Measurements from ENCODE around the gene ABCA9. TPM values are rescaled to one million over a fixed set of nuclear protein-coding genes. Genes with fewer than 3 reads are reported as not detected.

ABCA9 gene
- total and polyA plus RNA-seq, 8 donors, result 0.76 to 4.5 (median 2.4) TPM

DNA sequence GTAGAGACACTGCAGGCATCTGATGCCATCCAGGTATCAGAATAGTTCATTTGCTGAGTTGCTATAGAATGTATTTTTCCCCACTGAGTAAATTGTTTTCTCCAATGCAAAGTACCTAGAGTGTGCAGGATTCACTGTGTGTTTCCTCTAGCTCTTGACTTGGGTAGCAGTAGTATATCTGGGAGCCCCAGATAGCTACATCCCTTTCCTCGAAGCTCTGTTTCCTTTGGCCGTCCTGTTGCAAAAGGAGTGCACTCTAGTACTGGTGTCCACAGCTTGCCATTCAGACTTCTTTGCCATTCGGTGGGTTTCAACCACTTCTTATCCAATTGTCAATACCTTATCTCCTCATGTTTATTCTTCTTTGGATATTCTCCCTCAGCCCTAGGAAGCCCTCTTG lies 118.3 kb downstream of the ABCA9 start:
- Histone ChIP-seq H3K27ac (no peak overlapping the region), H3K36me3 (no peaks in the 10 kb centered on the region), H3K27me3 (no peaks in the 10 kb centered on the region), H3K4me3 (no peak overlapping the region), H3K4me1 (no peaks in the 10 kb centered on the region), H3K9me3 (no peaks in the 10 kb centered on the region)
- ATAC-seq (no peak), DNase-seq (no peak), FAIRE-seq (no peak)
- 51 to 55% methylated on average over 3 of the region's 3 CpGs for WGBS, 2 donors
- intact Hi-C loops (cut with DNase I), result no loop called here
- TF ChIP-seq, protein P1, sequence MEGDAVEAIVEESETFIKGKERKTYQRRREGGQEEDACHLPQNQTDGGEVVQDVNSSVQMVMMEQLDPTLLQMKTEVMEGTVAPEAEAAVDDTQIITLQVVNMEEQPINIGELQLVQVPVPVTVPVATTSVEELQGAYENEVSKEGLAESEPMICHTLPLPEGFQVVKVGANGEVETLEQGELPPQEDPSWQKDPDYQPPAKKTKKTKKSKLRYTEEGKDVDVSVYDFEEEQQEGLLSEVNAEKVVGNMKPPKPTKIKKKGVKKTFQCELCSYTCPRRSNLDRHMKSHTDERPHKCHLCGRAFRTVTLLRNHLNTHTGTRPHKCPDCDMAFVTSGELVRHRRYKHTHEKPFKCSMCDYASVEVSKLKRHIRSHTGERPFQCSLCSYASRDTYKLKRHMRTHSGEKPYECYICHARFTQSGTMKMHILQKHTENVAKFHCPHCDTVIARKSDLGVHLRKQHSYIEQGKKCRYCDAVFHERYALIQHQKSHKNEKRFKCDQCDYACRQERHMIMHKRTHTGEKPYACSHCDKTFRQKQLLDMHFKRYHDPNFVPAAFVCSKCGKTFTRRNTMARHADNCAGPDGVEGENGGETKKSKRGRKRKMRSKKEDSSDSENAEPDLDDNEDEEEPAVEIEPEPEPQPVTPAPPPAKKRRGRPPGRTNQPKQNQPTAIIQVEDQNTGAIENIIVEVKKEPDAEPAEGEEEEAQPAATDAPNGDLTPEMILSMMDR (IDR thresholded peaks at IDR 0.05), result no peak

DNA sequence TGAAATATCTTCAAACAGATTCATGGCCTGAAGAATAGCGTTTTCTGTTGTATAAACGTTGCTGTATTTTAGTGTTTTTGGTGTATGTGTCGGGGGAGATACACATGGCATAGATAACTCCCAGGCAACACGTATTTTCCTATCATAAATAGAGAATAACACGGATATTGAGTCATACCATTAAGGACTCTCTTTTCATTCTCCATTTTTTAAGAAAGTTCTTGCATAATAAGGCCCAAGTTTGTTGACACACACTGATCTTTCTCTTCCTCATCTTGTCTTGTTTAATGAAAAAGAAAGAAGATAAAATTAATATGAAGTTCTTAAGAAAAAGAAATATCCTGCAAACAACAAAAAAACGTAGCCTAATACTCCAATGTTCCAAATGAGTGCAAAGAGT lies 119.0 kb downstream of the ABCA9 start:
- no peak for FAIRE-seq
- Histone ChIP-seq H3K4me3 (no peak overlapping the region), H3K27me3 (no peaks in the 10 kb centered on the region), H3K36me3 (no peaks in the 10 kb centered on the region), H3K4me1 (no peaks in the 10 kb centered on the region), H3K9me3 (no peaks in the 10 kb centered on the region), H3K27ac (no peak overlapping the region)
- intact Hi-C loops (cut with DNase I), result no loop called here
- ATAC-seq, result no peak
- WGBS, 2 donors, result 59 to 66% methylated on average over 6 of the region's 6 CpGs
- no peak for DNase-seq
- TF ChIP-seq, protein P1 (IDR thresholded peaks at IDR 0.05), result no peak

DNA sequence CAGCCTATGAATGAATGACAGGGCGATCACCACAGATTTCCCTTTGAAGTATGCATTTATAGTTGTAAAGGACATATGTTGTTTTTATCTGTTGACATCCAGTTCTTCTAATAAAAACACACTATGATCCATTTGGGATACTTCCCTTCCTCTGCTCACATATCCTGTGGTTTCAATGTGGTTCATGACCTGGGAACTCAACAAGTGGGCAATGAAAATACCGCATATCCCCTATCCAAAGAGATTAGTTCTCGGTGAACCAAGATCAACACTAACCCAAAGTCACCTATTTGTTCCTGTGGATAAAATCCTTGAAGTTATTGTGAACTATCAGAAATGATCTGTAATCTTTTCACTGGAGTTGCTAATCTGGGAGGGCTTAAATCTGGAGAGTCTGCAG lies 121.5 kb downstream of the ABCA9 start:
- ATAC-seq (no peak), FAIRE-seq (no peak), DNase-seq (no peak)
- Histone ChIP-seq H3K9me3 (no peaks in the 10 kb centered on the region), H3K27ac (no peak overlapping the region), H3K4me3 (no peak overlapping the region), H3K36me3 (no peaks in the 10 kb centered on the region), H3K4me1 (no peaks in the 10 kb centered on the region), H3K27me3 (no peaks in the 10 kb centered on the region)
- TF ChIP-seq, protein P1 (IDR thresholded peaks at IDR 0.05), result no peak
- intact Hi-C loops (cut with DNase I), result no loop called here
- 63 to 75% methylated on average over 3 of the region's 3 CpGs for WGBS, 2 donors

DNA sequence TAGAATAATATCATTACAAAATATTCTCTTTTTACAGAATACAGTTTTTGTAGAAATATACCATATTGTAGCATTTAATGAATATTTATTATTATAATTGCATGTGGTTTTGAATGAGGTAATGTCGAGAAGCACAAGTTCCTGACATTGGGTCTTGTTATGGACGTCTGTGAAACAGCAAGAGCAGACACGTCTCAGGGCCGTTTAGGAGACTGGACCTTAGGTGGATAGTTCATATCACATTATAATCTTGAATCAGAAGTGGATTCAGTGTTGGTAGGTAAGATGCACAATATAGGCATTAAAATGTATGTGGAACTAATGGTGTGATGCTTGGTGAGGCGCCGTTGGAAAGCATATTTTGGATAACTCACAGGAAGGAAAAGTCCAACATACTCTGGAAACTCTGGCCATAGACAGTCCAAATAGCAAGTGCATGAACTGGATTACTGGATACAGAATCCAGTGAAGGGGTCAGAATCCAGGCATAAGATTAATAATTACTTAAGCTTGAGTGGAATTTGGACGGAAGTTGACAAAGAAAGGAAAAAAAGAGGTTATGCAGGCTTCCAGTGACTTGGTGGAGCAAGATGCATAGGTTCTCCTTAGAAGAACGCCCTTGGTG lies 122.7 kb downstream of the ABCA9 start:
- H3K27ac ChIP-seq, result no peak overlapping the region
- TF ChIP-seq, protein P1 (IDR thresholded peaks at IDR 0.05), result no peak
- no peak overlapping the region for H3K4me3 ChIP-seq
- FAIRE-seq (no peak), ATAC-seq (no peak), DNase-seq (no peak)
- 69 to 78% methylated on average over 8 of the region's 8 CpGs for WGBS, 2 donors
- no peaks in the 10 kb centered on the region for H3K4me1 ChIP-seq
- H3K9me3 ChIP-seq, result no peaks in the 10 kb centered on the region
- H3K36me3 ChIP-seq, result no peaks in the 10 kb centered on the region
- no peaks in the 10 kb centered on the region for H3K27me3 ChIP-seq
- intact Hi-C loops (cut with DNase I), result no loop called here

DNA sequence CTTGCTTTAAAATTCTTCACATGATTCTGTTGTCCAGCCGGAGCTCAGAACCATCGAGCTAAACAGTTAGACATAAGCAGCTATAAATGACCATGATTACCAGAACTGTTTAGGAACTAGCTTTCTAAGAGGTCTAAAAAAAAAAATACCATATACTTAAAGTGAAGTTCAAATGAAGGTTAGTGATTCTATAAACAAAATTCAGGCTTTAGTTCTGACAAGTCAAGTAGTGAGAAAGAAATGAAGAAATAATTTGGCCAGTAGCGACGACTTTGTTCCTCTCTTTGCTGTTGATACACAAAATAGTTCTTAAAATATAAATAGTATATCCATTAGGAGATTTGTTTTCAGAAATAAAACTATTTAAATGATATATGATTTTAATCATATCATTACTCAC lies 133.2 kb downstream of the ABCA9 start:
- intact Hi-C loops (cut with DNase I), result no loop called here
- no peak for DNase-seq
- no peaks in the 10 kb centered on the region for H3K4me1 ChIP-seq
- TF ChIP-seq, protein P1 (IDR thresholded peaks at IDR 0.05), result no peak
- no peaks in the 10 kb centered on the region for H3K36me3 ChIP-seq
- H3K4me3 ChIP-seq, result no peak overlapping the region
- no peak overlapping the region for H3K27ac ChIP-seq
- no peaks in the 10 kb centered on the region for H3K9me3 ChIP-seq
- no peak for FAIRE-seq
- 74 to 79% methylated on average over 4 of the region's 4 CpGs for WGBS, 2 donors
- no peaks in the 10 kb centered on the region for H3K27me3 ChIP-seq
- ATAC-seq, result no peak
